Psoas muscle (tissue), 8 donors: ENCODE measurements around the gene KRTCAP2. TPM values are rescaled to one million over a fixed set of nuclear protein-coding genes. Genes with fewer than 3 reads are reported as not detected.

Source experiments
- ATAC-seq, 4 donors: fragments of 200-7000 bp; cut with Tn5 transposase; one replicate each; pipeline ENCODE4 v1.9.1; 2020; ENCODE audit warnings: moderate library complexity in 3 of 4, mild to moderate bottlenecking in 2 of 4
- DNase-seq, 2 donors: peaks; one replicate each; pipeline ENCODE4 v3.0.0-alpha.2; 2020
- H3K27ac ChIP-seq: fragments of 200-600 bp; one replicate; pipeline ENCODE4 v1.8.0; 2022
- H3K27me3 ChIP-seq, 3 donors: fragments of 200-600 bp in 1 of 3; one replicate each; pipeline versions ENCODE4 v1.6.1 to v1.8.0; 2013 to 2022; ENCODE audit warnings: low read length in 2 of 3, mild to moderate bottlenecking in 2 of 3, moderate library complexity in 1 of 3; ENCODE audit not compliant: insufficient read depth in 3 of 3
- H3K36me3 ChIP-seq, 2 donors: fragments of 200-600 bp in 1 of 2; one replicate each; pipeline versions ENCODE4 v1.6.1 to v1.8.0; 2013 to 2022; ENCODE audit warnings: low read depth in 1 of 2, mild to moderate bottlenecking in 1 of 2, moderate library complexity in 1 of 2; ENCODE audit not compliant: insufficient read depth in 1 of 2
- H3K4me1 ChIP-seq: fragments of 200-600 bp; one replicate; pipeline ENCODE4 v1.8.0; 2022
- H3K4me3 ChIP-seq: fragments of 200-600 bp; one replicate; pipeline ENCODE4 v1.8.0; 2022; ENCODE audit warnings: mild to moderate bottlenecking
- H3K9me3 ChIP-seq: fragments of 200-600 bp; one replicate; pipeline ENCODE4 v1.8.0; 2022
- WGBS, 3 donors: extraction: QIAGEN DNeasy Blood & Tissue Kit; methylation state at CpG; one replicate each; pipeline versions ENCODE4 v1.1.6 to v1.1.7; 2013; 5-methylcytosine and 5-hydroxymethylcytosine counted together
- intact Hi-C, 2 donors: fragments of 100-400 bp; cut with DNase I; formaldehyde crosslinking; loops; one replicate each; pipeline versions ENCODE4 v1.11.0 to v1.14.2; 2022
- polyA plus RNA-seq, 3 donors: library from polyadenylated mRNA; stranded (reverse); fragments of 200-250 nt; gene quantifications; one replicate each; pipeline ENCODE4 v1.2.3, GENCODE V29; 2013
- total RNA-seq, 4 donors: library from RNA; stranded (reverse); fragmentation: NEBNext Ultra II Directional in 2 of 4; extraction: Animal tissue kit (Norgen Biotek cat#: 25700) in 2 of 4; gene quantifications; one replicate each; pipeline versions ENCODE4 v1.2.1 to v1.2.4, GENCODE V29; 2021 to 2023
- TF ChIP-seq, protein P1 (sequence below): fragments of 200-600 bp; IDR thresholded peaks from one replicate; pipeline ENCODE4 v1.8.0; 2022; ENCODE audit warnings: antibody characterized with exemption
- donor health status: healthy with polysubstance abuse.
- donor health status: DM: no; HTN: no; CAD: no; lungs with moderate emphysema.
- donor health status: Bipolar disorder and iron deficiency.
- donor health status: healthy.
- donor health status: DM: yes; HTN: yes; CAD: no.
- donor health status: DM: no; HTN: no; CAD: no.
- donor health status: DM: no; HTN: no; CAD: no.
- donor health status: DM: yes; HTN: yes; CAD: no.

KRTCAP2 gene
- total and polyA plus RNA-seq, 7 donors: 115 to 171 (median 137) TPM

DNA sequence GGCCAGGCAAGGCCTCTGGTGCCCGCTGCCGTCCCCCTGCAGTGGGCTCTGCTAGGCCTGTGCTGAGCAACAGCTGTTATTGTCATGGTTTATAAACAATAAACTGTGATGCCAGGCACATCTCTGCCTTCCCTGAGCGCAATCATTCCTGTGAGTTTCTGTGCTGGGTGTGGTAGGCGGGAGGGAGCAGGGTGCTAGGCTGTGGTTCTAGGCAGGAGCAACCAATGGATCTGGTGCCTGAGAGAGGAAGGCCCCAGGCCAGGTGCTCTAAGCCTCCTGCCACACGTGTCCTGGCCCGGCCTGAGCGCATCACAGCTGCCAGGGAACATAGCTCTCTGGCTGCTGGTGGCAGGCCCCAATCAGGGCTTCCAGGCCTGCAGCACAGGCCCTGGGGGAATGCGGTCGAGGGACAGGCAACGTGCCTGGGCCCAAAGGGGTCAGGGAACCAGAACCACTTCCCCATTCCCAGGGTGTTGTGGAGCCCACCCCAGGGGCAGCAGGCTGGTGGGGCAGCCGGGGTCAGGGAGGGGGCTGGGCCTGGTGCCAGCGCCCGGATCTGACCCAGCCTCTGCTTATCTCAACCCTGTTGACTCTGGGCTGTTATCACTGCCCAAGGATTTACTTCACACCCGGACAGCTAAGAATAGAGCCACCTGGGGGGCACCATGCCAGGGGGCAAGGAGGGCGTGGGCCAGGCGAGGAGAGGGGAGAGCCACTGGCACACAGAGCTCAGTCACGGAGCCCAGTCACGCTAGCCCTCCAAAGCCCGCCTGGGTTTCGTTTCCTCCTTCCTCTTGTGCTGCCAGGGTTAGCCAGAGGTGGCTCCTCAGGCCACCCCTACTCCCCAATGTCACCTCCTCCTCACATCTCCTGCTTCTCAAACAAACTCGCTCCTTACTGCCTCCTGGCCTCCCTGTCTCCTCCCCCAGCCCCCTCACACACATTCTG lies 12.0 kb upstream of the KRTCAP2 start:
- Histone ChIP-seq H3K4me3 (no peak overlapping the region), H3K36me3 (no peaks in the 10 kb centered on the region), H3K4me1 (peaks cover 10% of the 10 kb centered on the region), H3K27me3 (no peaks in the 10 kb centered on the region), H3K9me3 (no peaks in the 10 kb centered on the region), H3K27ac (peak overlapping the region; percentile 62)
- TF ChIP-seq, protein P1, sequence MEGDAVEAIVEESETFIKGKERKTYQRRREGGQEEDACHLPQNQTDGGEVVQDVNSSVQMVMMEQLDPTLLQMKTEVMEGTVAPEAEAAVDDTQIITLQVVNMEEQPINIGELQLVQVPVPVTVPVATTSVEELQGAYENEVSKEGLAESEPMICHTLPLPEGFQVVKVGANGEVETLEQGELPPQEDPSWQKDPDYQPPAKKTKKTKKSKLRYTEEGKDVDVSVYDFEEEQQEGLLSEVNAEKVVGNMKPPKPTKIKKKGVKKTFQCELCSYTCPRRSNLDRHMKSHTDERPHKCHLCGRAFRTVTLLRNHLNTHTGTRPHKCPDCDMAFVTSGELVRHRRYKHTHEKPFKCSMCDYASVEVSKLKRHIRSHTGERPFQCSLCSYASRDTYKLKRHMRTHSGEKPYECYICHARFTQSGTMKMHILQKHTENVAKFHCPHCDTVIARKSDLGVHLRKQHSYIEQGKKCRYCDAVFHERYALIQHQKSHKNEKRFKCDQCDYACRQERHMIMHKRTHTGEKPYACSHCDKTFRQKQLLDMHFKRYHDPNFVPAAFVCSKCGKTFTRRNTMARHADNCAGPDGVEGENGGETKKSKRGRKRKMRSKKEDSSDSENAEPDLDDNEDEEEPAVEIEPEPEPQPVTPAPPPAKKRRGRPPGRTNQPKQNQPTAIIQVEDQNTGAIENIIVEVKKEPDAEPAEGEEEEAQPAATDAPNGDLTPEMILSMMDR: no peak
- DNase-seq (peak in 1 of 2 donors; percentile 75), ATAC-seq (peak; percentile 63 to 95 (median 88))
- 20 to 39% (median 26%) methylated on average over 18 to 21 of the region's 21 CpGs for WGBS, 3 donors
- intact Hi-C loops: no loop called here

DNA sequence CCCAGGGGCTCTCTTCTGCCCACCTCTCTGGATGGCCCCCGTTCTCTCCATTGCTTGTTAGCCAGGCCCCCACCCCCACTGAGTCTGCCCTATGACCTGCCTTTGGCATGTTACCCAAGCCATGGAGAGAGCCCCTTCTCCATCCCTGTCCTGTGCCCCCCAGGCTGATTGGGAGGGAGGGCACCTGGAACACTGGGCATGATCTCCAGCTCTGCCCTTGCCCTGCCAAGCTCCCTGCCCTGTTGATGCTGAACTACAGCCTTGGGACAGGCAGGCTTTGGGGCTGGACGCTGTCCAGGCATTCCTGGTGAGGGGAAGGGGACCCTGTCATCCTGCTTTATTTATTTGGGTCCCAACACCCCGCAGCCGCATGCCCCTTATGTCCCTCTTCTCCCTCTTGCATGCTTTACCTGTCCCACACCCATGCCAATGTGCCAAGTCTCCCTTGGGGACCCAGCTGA lies 11.3 kb upstream of the KRTCAP2 start:
- Histone ChIP-seq H3K27me3 (no peaks in the 10 kb centered on the region), H3K4me3 (no peak overlapping the region), H3K36me3 (no peaks in the 10 kb centered on the region), H3K9me3 (no peaks in the 10 kb centered on the region), H3K27ac (peak overlapping the region; percentile 62), H3K4me1 (peaks cover 10% of the 10 kb centered on the region)
- WGBS, 3 donors: 39 to 61% (median 61%) methylated on average over 3 to 4 of the region's 4 CpGs
- DNase-seq (peak in 1 of 2 donors; percentile 48), ATAC-seq (no peak)
- intact Hi-C loops: no loop called here
- TF ChIP-seq, protein P1: no peak

DNA sequence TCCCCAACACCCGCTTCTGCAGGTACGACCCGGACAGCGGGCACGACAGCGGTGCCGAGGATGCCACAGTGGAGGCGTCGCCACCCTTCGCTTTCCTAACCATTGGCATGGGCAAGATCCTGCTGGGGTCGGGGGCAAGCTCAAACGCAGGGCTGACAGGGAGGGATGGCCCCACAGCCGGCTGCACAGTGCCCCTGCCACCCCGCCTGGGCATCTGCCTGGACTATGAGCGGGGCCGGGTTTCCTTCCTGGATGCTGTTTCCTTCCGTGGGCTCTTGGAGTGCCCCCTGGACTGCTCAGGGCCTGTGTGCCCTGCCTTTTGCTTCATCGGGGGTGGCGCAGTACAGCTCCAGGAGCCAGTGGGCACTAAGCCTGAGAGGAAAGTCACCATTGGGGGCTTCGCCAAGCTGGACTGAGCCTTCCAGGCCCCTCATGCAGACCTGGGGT lies 10.7 kb upstream of the KRTCAP2 start:
- TF ChIP-seq, protein P1: no peak
- DNase-seq: peak in 1 of 2 donors; percentile 42

DNA sequence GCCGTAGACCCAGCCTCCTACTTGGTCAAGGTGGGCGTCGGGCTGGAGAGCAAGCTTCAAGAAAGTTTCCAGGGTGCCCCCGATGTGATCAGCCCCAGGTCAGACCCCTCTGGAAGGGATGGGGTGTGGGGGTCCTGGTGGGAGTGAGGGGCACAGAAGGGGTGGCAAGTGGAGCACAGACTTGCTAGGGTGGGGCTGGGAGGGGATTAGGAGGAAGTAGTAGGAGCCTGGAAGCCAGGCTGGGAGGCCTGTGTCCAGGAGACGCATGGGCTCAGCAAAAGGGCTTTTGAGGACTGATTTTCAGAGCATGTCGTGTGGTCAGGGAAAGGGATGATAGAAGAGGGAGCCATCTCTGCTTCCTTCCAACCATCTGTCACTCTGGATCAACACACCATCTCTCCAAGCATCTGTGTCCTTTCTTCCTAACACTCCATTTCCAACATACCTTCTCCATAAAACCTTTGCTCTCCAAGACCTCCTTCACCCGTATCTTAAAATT lies 9.0 kb upstream of the KRTCAP2 start:
- DNase-seq: no peak
- no peak for ATAC-seq
- H3K4me1 ChIP-seq: peaks cover 10% of the 10 kb centered on the region
- intact Hi-C loops: no loop called here
- H3K4me3 ChIP-seq: no peak overlapping the region
- no peaks in the 10 kb centered on the region for H3K27me3 ChIP-seq
- WGBS, 3 donors: 83 to 90% (median 85%) methylated on average over 7 of the region's 7 CpGs
- TF ChIP-seq, protein P1: no peak
- no peaks in the 10 kb centered on the region for H3K9me3 ChIP-seq
- H3K36me3 ChIP-seq: no peaks in the 10 kb centered on the region
- H3K27ac ChIP-seq: no peak overlapping the region

More for the DNA sequence above, 10.7 kb upstream of the KRTCAP2 start:
- ATAC-seq: no peak
- H3K27ac ChIP-seq: no peak overlapping the region
- H3K36me3 ChIP-seq: no peaks in the 10 kb centered on the region
- intact Hi-C loops: no loop called here
- H3K4me1 ChIP-seq: peaks cover 10% of the 10 kb centered on the region
- H3K4me3 ChIP-seq: no peak overlapping the region
- H3K27me3 ChIP-seq: no peaks in the 10 kb centered on the region
- WGBS, 3 donors: 80 to 84% (median 82%) methylated on average over 19 to 20 of the region's 20 CpGs
- H3K9me3 ChIP-seq: no peaks in the 10 kb centered on the region
